Fibroblast of the conjunctiva (primary cell): ENCODE results near the gene CPNE9.

ENCODE experiments used
- DNase-seq: peaks from one replicate; pipeline ENCODE4 v3.0.0-alpha.2; 2010; ENCODE audit warnings: low read depth

CPNE9 gene

GRCh38 chr3:9686703-9687102 lies 16.9 kb upstream of the CPNE9 start:
- DNase-seq = no peak

- DNase-seq = no peak
Observed at GRCh38 chr3:9687514-9687913, 16.1 kb upstream of the CPNE9 start.

- DNase-seq = no peak
Observed at GRCh38 chr3:9688961-9689360, 14.7 kb upstream of the CPNE9 start.

- DNase-seq = no peak
Observed at GRCh38 chr3:9689757-9690156, 13.9 kb upstream of the CPNE9 start.

GRCh38 chr3:9690451-9691450 lies 12.9 kb upstream of the CPNE9 start:
- DNase-seq = no peak

GRCh38 chr3:9691636-9692035 lies 12.0 kb upstream of the CPNE9 start:
- no peak for DNase-seq

GRCh38 chr3:9692416-9692815 lies 11.2 kb upstream of the CPNE9 start:
- DNase-seq = no peak

- DNase-seq = no peak
Observed at GRCh38 chr3:9695345-9695744, 8.3 kb upstream of the CPNE9 start.

- no peak for DNase-seq
Observed at GRCh38 chr3:9695746-9696145, 7.9 kb upstream of the CPNE9 start.

GRCh38 chr3:9696480-9697220 lies 7.0 kb upstream of the CPNE9 start:
- no peak for DNase-seq

GRCh38 chr3:9697892-9698291 lies 5.7 kb upstream of the CPNE9 start:
- DNase-seq = no peak

GRCh38 chr3:9698293-9698692 lies 5.3 kb upstream of the CPNE9 start:
- no peak for DNase-seq

- DNase-seq = no peak
Observed at GRCh38 chr3:9700536-9700935, 3.1 kb upstream of the CPNE9 start.

GRCh38 chr3:9701006-9701405 lies 2.6 kb upstream of the CPNE9 start:
- DNase-seq = no peak

- DNase-seq = no peak
Observed at GRCh38 chr3:9701711-9702110, 1.9 kb upstream of the CPNE9 start.

GRCh38 chr3:9703240-9703639 lies 393 bp upstream of the CPNE9 start:
- no peak for DNase-seq

GRCh38 chr3:9704347-9705322 lies 1.0 kb downstream of the CPNE9 start:
- DNase-seq = no peak

GRCh38 chr3:9710174-9710739 lies 6.6 kb downstream of the CPNE9 start:
- no peak for DNase-seq

GRCh38 chr3:9712415-9712814 lies 8.8 kb downstream of the CPNE9 start:
- no peak for DNase-seq

GRCh38 chr3:9713142-9713541 lies 9.5 kb downstream of the CPNE9 start:
- DNase-seq = no peak

- no peak for DNase-seq
Observed at GRCh38 chr3:9715136-9715535, 11.5 kb downstream of the CPNE9 start.
